HUES64 (cell line): ENCODE results near the gene TBC1D21.

Experiments used
- H3K27ac ChIP-seq: 2 replicates; pipeline ENCODE4 v1.7.0; 2013; ENCODE audit warnings: low read depth, low read length, inconsistent platforms
- H3K27me3 ChIP-seq: 2 replicates; pipeline ENCODE4 v1.6.1; 2013; ENCODE audit warnings: mild to moderate bottlenecking, low read length; ENCODE audit not compliant: insufficient read depth
- H3K36me3 ChIP-seq: 2 replicates; pipeline ENCODE4 v1.6.1; 2013; ENCODE audit warnings: mild to moderate bottlenecking, low read length; ENCODE audit not compliant: insufficient read depth
- H3K4me1 ChIP-seq: 2 replicates; pipeline ENCODE4 v1.6.1; 2013; ENCODE audit warnings: mild to moderate bottlenecking, low read length, moderate library complexity; ENCODE audit not compliant: insufficient read depth
- H3K4me3 ChIP-seq: 2 replicates; pipeline ENCODE4 v1.5.1; 2013; ENCODE audit warnings: mild to moderate bottlenecking, low read length, moderate library complexity
- H3K9ac ChIP-seq: 2 replicates; pipeline ENCODE4 v1.6.1; 2013; ENCODE audit warnings: mild to moderate bottlenecking, low read depth, low read length
- H3K9me3 ChIP-seq: 2 replicates; pipeline ENCODE4 v1.6.1; 2013; ENCODE audit warnings: low read depth, low read length; ENCODE audit not compliant: insufficient read depth
- WGBS: fragments of 150-250, 120-280 bp; methylation state at CpG from one replicate; pipeline ENCODE4 v1.1.7; 2013; ENCODE audit warnings: missing lambda C conversion rate; 5-methylcytosine and 5-hydroxymethylcytosine counted together

TBC1D21 gene

DNA sequence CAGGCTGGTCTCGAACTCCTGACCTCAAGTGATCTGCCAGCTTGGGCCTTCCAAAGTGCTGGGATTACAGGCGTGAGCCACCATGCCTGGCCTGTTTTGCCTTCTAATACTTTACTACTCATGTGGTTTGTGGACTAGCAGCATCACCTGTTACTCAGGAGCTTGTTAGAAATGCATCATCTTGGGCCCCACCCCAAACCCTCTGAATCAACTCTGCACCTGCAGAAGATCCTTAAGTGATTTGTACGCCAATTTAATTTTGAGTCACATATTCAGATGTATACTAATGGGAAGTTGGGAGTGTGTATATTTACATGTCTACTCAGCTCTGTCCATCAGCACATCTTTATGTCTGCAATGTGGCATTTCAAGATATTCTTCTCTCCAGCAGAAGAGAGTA lies 6.1 kb downstream of the TBC1D21 start:
- no peak overlapping the region for H3K9ac ChIP-seq
- H3K9me3 ChIP-seq = no peaks in the 10 kb centered on the region
- H3K36me3 ChIP-seq = no peaks in the 10 kb centered on the region
- no peak overlapping the region for H3K27ac ChIP-seq
- H3K4me3 ChIP-seq = no peak overlapping the region
- H3K27me3 ChIP-seq = no peaks in the 10 kb centered on the region
- 93% methylated on average over 2 of the region's 3 CpGs for WGBS
- no peaks in the 10 kb centered on the region for H3K4me1 ChIP-seq

DNA sequence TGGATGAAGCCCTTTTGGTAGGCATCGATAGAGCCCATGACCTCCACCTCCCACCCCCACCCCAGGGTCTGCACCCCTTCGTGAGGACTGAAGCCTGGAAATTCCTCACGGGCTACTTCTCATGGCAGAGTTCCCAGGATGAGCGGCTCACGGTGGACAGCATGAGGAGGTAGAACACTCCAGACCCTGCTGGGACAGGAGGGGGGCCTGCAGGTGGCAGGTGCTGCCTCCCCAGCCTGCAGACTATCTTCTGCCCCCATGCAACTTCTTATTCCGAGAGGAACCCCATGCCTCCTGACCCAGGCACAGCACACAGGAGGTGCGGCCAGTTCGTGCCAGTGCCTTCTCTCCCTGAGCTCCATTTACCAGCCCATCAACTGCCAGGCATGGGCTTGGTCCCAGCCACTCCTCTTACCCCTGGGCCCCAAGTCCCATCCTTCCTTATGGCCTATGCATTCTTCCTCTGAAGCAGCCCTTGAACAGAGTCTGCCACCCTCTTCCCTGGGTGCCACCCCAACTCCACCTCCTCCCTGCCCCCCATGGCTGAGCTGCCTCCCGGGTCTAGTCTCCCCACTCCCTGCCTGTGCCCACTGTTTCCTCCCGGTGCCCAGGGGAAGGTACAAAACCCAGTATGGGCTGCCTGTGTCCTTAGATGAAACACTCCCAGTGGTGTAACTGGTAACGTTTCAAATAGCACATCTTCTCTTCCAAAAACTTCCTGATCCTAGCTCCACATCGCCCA lies 8.4 kb downstream of the TBC1D21 start:
- Histone ChIP-seq H3K27ac (no peak overlapping the region), H3K27me3 (no peaks in the 10 kb centered on the region), H3K9ac (no peak overlapping the region), H3K9me3 (no peaks in the 10 kb centered on the region), H3K36me3 (no peaks in the 10 kb centered on the region), H3K4me3 (no peak overlapping the region), H3K4me1 (no peaks in the 10 kb centered on the region)
- 89% methylated on average over 12 of the region's 12 CpGs for WGBS

GRCh38 chr15:73882761-73883419 lies 9.5 kb downstream of the TBC1D21 start:
- no peaks in the 10 kb centered on the region for H3K4me1 ChIP-seq
- H3K4me3 ChIP-seq = no peak overlapping the region
- 81% methylated on average over 10 of the region's 10 CpGs for WGBS
- H3K27ac ChIP-seq = no peak overlapping the region
- no peak overlapping the region for H3K9ac ChIP-seq
- no peaks in the 10 kb centered on the region for H3K36me3 ChIP-seq
- H3K27me3 ChIP-seq = no peaks in the 10 kb centered on the region
- H3K9me3 ChIP-seq = no peaks in the 10 kb centered on the region

DNA sequence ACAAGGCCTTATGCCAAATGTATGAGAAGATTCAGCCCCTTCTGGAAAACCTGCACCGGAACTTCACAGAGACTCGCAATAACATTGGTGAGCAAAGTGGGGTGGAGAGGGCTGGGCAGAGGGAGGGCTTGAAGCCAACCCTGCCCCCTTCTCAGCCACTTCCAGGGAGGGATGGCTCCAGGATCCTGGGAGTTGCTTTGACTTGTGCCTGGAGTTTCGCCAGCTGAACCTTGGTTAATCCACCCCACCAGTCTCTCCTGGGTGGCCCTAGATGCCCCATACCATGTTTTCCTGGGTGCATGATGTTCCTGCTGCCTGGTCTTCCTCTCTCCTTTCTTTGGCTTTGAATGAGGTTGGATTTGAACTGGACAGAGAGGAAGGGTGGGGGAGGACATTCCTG lies 10.8 kb downstream of the TBC1D21 start:
- Histone ChIP-seq H3K9ac (no peak overlapping the region), H3K4me3 (no peak overlapping the region), H3K36me3 (no peaks in the 10 kb centered on the region), H3K4me1 (no peaks in the 10 kb centered on the region), H3K27ac (no peak overlapping the region), H3K27me3 (no peaks in the 10 kb centered on the region; the same call in 1 of the 2 replicates), H3K9me3 (no peaks in the 10 kb centered on the region)
- 92% methylated on average over 3 of the region's 3 CpGs for WGBS

DNA sequence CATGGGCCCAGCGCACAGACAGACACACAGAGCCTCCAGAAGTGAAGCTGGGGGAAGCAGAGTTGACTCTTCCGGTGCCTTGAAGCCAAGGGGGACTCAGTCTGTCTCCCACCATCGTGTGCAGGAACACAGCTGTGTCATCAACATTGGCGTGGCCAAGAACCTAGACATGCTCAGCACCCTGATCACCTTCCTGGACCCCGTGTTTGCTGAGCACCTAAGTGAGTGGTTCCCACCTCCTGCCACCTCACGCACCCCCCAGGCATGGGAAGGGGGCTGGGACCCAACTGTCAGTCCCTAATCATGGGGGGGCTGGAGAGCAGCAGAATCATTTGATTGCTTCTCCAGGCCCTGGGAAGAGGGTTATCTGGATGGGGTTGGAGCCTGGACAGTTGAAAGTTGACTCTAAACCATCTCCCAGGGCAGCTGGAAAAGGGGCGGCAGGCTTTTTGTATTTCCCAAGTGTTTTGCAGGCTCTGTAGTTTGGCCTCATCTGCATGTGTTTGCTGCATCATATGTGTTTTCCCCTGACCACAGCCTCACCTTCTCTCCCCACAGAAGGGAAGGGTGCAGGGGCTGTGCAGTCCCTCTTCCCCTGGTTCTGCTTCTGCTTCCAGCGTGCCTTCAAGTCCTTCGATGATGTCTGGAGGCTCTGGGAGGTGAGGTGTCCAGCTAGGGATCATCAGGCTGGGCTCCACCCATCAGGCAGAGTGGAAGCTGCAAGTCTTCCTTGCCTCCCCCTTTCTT lies 12.8 kb downstream of the TBC1D21 start:
- 90% methylated on average over 9 of the region's 9 CpGs for WGBS
- no peak overlapping the region for H3K27ac ChIP-seq
- no peaks in the 10 kb centered on the region; the same call in 1 of the 2 replicates for H3K27me3 ChIP-seq
- H3K9ac ChIP-seq = no peak overlapping the region
- H3K36me3 ChIP-seq = no peaks in the 10 kb centered on the region
- no peaks in the 10 kb centered on the region for H3K9me3 ChIP-seq
- no peak overlapping the region for H3K4me3 ChIP-seq
- no peaks in the 10 kb centered on the region for H3K4me1 ChIP-seq

- H3K4me1 ChIP-seq = no peaks in the 10 kb centered on the region
- H3K9me3 ChIP-seq = peaks cover 3% of the 10 kb centered on the region; the same call in 1 of the 2 replicates
- H3K27ac ChIP-seq = no peak overlapping the region
- WGBS = 94% methylated on average over 5 of the region's 5 CpGs
- no peaks in the 10 kb centered on the region; the same call in 1 of the 2 replicates for H3K27me3 ChIP-seq
- no peaks in the 10 kb centered on the region for H3K36me3 ChIP-seq
- no peak overlapping the region for H3K9ac ChIP-seq
- H3K4me3 ChIP-seq = no peak overlapping the region
Measured at GRCh38 chr15:73886717-73887345, 13.5 kb downstream of the TBC1D21 start.

DNA sequence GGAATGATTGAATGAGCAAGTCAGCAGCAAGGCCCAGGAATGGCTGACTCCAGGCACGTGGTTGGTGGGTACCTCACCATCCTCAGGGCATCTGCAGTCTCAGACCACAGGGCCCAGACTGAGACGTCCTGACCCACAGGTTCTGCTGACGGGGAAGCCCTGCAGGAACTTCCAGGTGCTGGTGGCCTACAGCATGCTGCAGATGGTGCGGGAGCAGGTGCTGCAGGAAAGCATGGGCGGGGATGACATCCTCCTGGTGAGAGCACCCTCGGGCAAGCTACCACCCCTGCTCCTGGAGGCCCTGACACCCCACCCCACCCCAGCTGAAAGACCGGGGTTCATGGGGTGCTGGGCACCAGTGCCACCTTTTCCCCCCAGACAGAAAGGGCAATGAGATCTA lies 14.1 kb downstream of the TBC1D21 start:
- H3K27me3 ChIP-seq = no peaks in the 10 kb centered on the region; the same call in 1 of the 2 replicates
- H3K4me3 ChIP-seq = no peak overlapping the region
- H3K9ac ChIP-seq = no peak overlapping the region
- no peaks in the 10 kb centered on the region for H3K4me1 ChIP-seq
- H3K36me3 ChIP-seq = no peaks in the 10 kb centered on the region
- H3K27ac ChIP-seq = no peak overlapping the region
- WGBS = 89% methylated on average over 7 of the region's 7 CpGs
- H3K9me3 ChIP-seq = peaks cover 9% of the 10 kb centered on the region; the same call in 1 of the 2 replicates

DNA sequence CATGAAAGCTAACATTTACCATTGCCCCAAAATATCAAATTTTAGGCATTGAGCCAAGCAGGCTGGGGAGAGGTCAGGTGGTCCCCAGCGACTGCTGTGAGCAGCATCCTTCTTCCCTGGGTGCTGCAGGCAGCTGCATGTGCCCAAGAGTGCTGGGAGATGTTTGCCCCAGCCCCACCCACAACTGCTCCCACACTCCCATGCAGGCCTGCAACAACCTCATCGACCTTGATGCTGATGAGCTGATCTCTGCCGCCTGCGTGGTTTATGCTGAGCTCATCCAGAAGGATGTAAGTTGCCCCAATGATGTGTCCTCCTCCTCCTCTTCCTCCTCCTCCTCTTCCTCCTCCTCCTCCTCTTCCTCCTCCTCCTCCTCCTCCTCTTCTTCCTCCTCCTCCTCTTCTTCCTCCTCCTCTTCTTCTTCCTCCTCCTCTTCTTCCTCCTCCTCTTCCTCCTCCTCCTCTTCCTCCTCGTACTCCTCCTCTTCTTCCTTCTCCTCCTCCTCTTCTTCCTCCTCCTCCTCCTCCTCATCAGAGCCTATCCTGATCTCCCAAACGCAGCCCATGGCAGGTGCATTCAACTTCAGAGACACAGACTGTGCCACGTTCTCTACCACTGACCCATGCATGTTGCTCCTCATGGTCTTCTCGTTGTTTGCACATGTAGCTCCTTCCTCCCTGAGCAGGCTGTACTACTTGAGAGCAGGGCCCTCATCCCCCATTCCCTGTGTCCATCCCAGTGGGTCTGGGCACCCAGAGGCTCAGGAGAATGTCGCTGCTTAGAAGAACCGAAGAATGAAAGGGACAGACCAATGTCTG lies 15.1 kb downstream of the TBC1D21 start:
- H3K9ac ChIP-seq = no peak overlapping the region
- H3K4me3 ChIP-seq = no peak overlapping the region
- 88% methylated on average over 10 of the region's 10 CpGs for WGBS
- no peaks in the 10 kb centered on the region for H3K4me1 ChIP-seq
- H3K27me3 ChIP-seq = no peaks in the 10 kb centered on the region; the same call in 1 of the 2 replicates
- peaks cover 10% of the 10 kb centered on the region; the same call in 1 of the 2 replicates for H3K9me3 ChIP-seq
- H3K27ac ChIP-seq = no peak overlapping the region
- H3K36me3 ChIP-seq = no peaks in the 10 kb centered on the region

- Histone ChIP-seq H3K27ac (no peak overlapping the region), H3K4me3 (no peak overlapping the region), H3K4me1 (no peaks in the 10 kb centered on the region), H3K9me3 (peaks cover 10% of the 10 kb centered on the region; the same call in 1 of the 2 replicates), H3K36me3 (no peaks in the 10 kb centered on the region), H3K27me3 (no peaks in the 10 kb centered on the region; the same call in 1 of the 2 replicates), H3K9ac (no peak overlapping the region)
- 89% methylated on average over 6 of the region's 6 CpGs for WGBS
Measured at GRCh38 chr15:73889053-73889761, 15.8 kb downstream of the TBC1D21 start.

DNA sequence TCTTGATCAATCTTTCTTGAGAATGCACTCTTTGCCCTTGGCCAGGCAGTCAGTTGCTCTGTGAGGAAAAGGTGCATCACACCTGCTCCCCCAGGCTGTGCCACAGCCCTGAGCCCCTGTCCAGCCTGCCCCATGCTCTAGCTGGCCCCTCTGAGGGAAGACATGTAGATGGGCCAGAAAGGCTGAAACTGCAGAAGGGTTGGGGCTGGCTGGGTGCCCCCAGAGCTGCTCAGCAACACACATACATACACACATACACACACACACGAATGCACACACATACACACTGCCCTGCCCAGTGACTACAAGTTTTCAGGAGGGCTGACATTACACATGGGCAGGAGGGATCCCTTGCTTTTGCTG lies 16.4 kb downstream of the TBC1D21 start:
- H3K36me3 ChIP-seq = no peaks in the 10 kb centered on the region
- H3K9me3 ChIP-seq = peaks cover 10% of the 10 kb centered on the region; the same call in 1 of the 2 replicates
- no peak overlapping the region for H3K27ac ChIP-seq
- no peak overlapping the region for H3K4me3 ChIP-seq
- WGBS = 76% methylated on average over 1 of the region's 1 CpG
- no peaks in the 10 kb centered on the region for H3K4me1 ChIP-seq
- H3K9ac ChIP-seq = no peak overlapping the region
- no peaks in the 10 kb centered on the region; the same call in 1 of the 2 replicates for H3K27me3 ChIP-seq
